ENCODE measurements around the gene CLGN. TPM values are rescaled to one million over a fixed set of nuclear protein-coding genes. Genes with fewer than 3 reads are reported as not detected.

The CLGN gene
- total and polyA plus RNA-seq, 2 of the 13 experiments (the other 11 are each of a cell fraction or from before 2014, with no cell fraction given) = 7.2 to 17.0 TPM

GRCh38 chr4:140373328-140374129 is 53.9 kb downstream of the CLGN start, which contains the start of gene SCOC (continued):
- TF ChIP-seq CERS6 (CRISPR knock-in tag; IDR thresholded peaks at IDR 0.05) (peak; percentile 33; the same call in 1 of the 2 replicates), NCOA5 (CRISPR knock-in tag; IDR thresholded peaks at IDR 0.05) (0 out of 2 replicates have a peak, but pooled peaks have one; percentile 44), KAT7 (CRISPR knock-in tag; IDR thresholded peaks at IDR 0.05; ENCODE audit: borderline replicate concordance) (no peak; the same call in 1 of the 2 replicates), ZNF124 (CRISPR knock-in tag; IDR thresholded peaks at IDR 0.05) (no peak), RBM22 (optimal IDR thresholded peaks at IDR 0.05; ENCODE audit: low read length) (no peak), ZNF547 (CRISPR knock-in tag; IDR thresholded peaks at IDR 0.05) (peak; percentile 91; the same call in 1 of the 2 replicates), ZMYM2 (CRISPR knock-in tag; IDR thresholded peaks at IDR 0.05) (0 out of 2 replicates have a peak, but pooled peaks have one; percentile 45), ARNT2 (CRISPR knock-in tag; IDR thresholded peaks at IDR 0.05; ENCODE audit: low read depth) (peak; percentile 65), PBX2 (CRISPR knock-in tag; IDR thresholded peaks at IDR 0.05) (peak; percentile 44), ZNF317 (CRISPR knock-in tag; IDR thresholded peaks at IDR 0.05) (no peak), ZNF569 (CRISPR knock-in tag; IDR thresholded peaks at IDR 0.05; ENCODE audit: borderline replicate concordance) (no peak), ZZZ3 (CRISPR knock-in tag; IDR thresholded peaks at IDR 0.05; ENCODE audit: borderline replicate concordance) (peak; percentile 77; the same call in 1 of the 2 replicates), TGIF2 (CRISPR knock-in tag; IDR thresholded peaks at IDR 0.05) (no peak), FOXM1 (CRISPR knock-in tag; IDR thresholded peaks at IDR 0.05) (peak; percentile 58; the same call in 1 of the 2 replicates), ZNF784 (CRISPR knock-in tag; IDR thresholded peaks at IDR 0.05; ENCODE audit: borderline replicate concordance) (peak; percentile 78; the same call in 1 of the 2 replicates), SMARCE1 (IDR thresholded peaks at IDR 0.05; ENCODE audit: borderline replicate concordance) (no peak), SALL1 (CRISPR knock-in tag; IDR thresholded peaks at IDR 0.05) (peak; percentile 78), SMC3 (IDR thresholded peaks at IDR 0.05; ENCODE audit: low read length) (no peak), ZNF333 (CRISPR knock-in tag; IDR thresholded peaks at IDR 0.05; ENCODE audit: borderline replicate concordance) (no peak), SMYD3 (CRISPR knock-in tag; IDR thresholded peaks at IDR 0.05) (no peak), ZMAT3 (CRISPR knock-in tag; conservative IDR thresholded peaks at IDR 0.05) (no peak), ZNF280D (CRISPR knock-in tag; IDR thresholded peaks at IDR 0.05) (no peak)
